ENCODE results near the gene RNF169. TPM values are rescaled to one million over a fixed set of nuclear protein-coding genes. Genes with fewer than 3 reads are reported as not detected.
"Not testable (repeated sequence)": the region's sequence is repeated elsewhere in the genome, so short reads cannot be mapped to it uniquely, and the experiment has no call there.

Gene RNF169
- total RNA-seq, 1 donor from 2014 or later, result 4.6 TPM

DNA sequence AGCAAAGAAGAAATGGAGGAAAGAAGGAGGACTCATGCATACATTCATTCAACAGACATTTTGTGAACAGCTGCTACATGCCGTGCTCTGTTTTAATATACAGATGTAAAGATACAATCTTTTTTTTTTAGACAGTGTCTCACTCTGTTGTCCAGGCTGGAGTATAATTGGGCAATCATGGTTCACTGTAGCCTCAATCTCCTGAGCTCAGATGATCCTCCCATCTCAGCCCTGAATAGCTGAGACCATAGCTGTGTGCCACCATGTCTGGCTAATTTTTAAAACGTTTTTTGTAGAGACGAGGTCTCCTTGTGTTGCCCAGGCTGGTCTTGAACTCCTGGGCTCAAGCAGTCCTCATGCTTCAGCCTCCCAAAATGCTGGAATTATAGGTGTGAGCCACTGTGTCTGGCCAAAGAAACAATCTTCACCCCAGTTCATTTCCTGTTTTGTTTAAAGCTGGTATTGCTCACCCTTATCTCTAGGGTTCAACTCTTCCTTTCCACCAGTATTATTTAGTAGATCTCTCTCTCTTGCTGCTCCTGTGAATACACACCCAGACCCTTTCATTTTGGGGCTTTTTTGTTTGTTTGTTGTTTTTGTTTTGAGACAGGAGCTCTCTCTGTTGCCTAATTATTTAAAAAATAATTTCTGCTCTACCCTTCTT is 69.8 kb downstream of the RNF169 start:
- no peak for ATAC-seq
- DNase-seq (ENCODE audit: low spot score), result no peak

DNA sequence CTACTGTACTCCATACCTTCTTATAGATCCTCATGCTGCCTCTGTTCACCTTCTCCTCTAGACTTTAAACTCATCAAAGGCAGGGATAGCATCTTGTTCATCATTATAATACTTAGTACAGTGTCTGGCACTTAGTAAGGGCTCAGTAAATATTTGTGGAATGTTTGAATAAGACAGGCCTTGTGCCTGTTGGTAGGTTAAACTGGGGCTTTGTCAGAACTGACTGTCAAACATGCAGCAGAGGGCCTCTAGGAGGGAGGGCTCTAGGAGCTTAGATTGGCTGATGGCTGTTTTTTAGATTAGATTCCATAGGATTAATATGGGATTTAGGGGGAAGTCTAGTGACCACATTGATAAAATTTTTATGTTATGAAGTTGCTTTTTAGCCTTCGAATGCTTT is 70.8 kb downstream of the RNF169 start:
- DNase-seq (ENCODE audit: low spot score) (no peak), ATAC-seq (no peak)

DNA sequence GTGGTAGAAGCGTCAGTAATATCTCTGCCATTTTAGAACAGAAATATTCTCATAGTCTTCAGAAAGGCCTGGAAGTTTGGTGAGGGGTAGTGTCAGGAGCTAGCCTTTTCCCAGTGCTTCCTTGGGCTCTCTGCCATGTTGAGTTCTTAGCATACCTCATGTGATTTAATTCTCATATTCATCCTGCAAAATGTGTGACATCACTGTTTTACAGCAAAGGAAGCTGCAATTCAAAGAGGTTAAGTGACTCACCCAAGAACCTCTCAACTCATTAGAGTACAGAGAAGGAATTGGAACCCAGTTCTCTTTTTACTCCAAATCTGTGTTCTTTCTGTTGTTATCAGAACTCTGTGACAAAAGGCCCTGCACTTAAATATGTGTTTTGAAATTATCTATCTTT is 72.1 kb downstream of the RNF169 start:
- ATAC-seq (no peak), DNase-seq (ENCODE audit: low spot score) (no peak)

DNA sequence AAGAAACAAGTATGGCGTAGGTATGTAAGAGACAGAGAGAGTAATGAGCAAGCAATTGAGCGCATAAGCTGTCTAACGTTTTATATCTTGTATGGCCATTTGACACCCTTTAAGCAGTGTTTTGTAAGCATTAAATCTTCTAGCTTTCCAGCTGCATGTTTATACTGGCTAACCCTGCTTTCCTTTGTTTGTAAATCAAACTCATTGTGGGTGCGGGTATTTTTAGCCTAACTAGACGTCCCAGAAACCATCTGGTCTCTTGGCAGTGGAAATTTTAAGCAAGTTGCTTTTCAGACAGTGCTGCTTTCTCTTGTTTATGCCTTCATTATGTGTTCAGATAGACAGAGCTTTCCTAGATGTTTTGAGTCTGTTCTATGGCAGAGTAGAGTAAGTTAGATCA is 73.5 kb downstream of the RNF169 start:
- DNase-seq (ENCODE audit: low spot score) (no peak), ATAC-seq (peak; percentile 68)

GRCh38 chr11:74824285-74824982 is 75.8 kb downstream of the RNF169 start:
- DNase-seq (ENCODE audit: low spot score), result no peak
- ATAC-seq, result no peak

- not testable (repeated sequence) for DNase-seq (ENCODE audit: low spot score); ATAC-seq
These were observed 76.9 kb downstream of the RNF169 start for GRCh38 chr11:74825596-74825995.

DNA sequence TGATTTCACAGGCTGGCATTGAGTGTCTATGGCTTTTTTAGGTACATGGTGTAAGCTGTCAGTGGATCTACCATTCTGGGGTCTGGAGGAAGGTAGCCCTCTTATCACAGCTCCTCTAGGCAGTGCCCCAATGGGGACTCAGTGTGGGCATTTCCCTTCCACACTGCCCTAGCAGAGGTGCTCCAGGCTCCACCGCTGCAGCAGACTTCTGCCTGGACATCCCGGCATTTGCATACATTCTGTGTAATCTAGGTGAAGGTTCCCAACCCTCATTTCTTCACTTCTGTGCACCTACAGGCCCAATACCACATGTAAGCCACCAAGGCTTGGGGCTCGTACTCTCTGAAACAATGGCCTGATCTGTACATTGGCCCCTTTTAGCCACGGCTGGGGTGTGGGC is 78.3 kb downstream of the RNF169 start:
- ATAC-seq (no peak), DNase-seq (ENCODE audit: low spot score) (no peak)

DNA sequence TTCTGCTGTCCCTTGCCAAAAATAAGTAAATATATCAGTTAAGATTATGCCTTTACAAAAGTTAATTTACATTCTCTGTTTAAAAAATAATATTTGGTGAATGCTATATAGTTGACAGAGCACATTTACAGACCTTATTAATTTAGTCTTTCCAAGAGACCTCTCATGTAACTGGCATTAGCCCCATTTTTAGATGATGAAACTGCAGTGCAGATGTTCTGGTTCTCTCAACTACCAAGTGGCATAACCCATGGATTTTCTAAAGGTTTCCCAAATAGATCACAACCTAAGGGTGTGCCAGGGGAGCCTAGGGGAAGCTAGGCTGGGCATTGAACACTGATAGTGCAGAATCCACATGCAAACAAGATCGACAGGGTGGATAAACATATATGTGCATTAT is 88.5 kb downstream of the RNF169 start:
- ATAC-seq (no peak), DNase-seq (ENCODE audit: low spot score) (no peak)

DNA sequence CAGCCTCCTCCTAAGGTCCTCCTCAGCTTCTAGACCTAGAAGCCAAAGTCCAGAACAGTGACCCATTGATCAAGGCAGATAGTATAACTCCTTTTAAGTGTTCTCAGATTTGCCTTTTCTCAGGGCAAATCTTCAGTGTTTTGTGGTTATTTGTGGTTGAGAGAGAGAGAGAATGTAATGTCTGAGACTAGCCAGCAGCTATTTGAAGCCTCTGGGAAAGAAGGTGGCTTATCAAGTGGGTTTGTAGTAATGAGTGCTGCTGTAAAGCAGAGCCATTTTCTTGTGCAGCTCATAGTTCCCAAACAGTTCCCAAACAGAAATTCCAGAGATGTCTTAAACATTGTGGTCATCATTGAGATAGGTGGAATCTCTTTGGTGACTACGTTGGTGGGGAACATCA is 89.5 kb downstream of the RNF169 start:
- DNase-seq (ENCODE audit: low spot score) (no peak), ATAC-seq (no peak)

DNA sequence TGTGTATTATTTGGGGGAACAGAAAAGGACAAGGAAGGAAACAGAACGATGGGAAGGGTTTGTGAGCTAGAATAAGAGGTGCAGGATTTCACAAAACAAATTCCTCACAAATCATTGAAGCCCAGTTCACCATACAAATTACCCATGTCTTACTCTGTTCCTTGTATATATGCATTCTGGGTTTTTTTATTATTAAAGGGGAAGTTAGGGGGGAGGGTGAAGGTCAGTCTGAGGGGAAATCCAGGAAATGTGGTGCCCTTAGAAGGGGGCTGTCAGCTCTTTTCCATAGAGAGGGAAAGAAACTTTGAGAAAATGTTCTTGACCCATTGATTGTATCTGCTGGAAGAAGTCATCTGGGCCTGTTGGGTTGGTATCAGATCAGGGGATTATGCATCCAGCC is 90.8 kb downstream of the RNF169 start:
- no peak for ATAC-seq
- DNase-seq (ENCODE audit: low spot score), result no peak

DNA sequence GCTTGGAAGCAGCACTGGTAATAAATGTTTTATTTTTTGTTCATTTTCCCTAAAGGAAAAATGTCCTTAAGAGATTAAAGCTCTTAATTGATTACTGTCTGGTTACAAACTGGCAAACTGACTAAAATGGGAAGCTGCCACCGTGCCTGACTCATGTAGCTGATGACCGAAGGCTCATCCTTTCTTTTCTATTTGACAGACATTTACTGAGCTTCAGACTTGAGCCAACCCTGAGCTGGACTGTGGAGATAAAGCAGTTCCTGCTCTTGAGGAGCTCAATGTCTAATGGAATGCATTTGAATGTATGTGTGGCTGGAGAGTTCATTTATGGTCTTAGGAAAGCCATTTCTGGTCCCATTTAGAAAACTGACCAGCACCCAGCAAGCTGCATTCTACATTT is 91.3 kb downstream of the RNF169 start:
- ATAC-seq (no peak), DNase-seq (ENCODE audit: low spot score) (no peak)

DNA sequence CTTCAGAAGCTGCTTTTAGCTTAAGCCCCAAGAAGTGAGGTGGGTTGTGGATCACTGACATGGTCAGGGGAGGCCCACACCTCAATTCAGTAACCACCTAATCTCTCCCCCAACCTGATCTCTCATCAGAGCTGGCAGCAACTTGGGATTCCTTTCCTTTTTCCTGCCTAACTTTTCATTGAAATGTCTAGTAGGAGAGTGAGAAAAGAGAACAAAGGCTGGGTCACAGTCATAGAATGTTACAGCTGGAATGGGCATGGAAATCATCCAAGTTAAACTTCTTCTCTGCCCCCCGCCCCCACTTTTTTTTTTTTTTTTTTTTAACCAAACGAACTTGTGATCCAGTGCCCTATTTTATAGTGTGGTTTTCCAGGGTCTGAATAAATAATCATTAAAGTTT is 91.8 kb downstream of the RNF169 start:
- DNase-seq (ENCODE audit: low spot score), result no peak
- ATAC-seq, result no peak

GRCh38 chr11:74842967-74843366 is 94.3 kb downstream of the RNF169 start:
- no peak for DNase-seq (ENCODE audit: low spot score)
- ATAC-seq, result peak; percentile 9

DNA sequence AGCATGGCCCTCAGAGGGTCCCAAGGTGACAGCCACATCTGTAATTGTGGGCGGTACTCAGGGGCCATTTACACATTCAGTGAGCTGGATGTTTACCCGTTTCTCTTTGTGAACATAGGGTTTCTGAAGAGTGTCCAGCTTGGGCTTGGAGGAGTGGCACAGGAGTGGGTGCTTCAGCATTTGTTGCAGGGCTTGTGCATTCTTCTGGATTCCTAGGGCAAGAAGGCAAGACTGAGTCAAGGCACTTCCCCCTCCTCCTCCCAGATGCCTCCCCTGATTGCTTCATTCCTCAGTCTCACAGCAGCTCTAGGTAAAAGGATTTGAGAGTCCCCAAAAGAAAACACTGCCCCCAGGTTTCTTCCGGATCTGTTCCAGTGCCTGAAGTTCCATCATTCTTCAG is 95.4 kb downstream of the RNF169 start:
- ATAC-seq (no peak), DNase-seq (ENCODE audit: low spot score) (no peak)

DNA sequence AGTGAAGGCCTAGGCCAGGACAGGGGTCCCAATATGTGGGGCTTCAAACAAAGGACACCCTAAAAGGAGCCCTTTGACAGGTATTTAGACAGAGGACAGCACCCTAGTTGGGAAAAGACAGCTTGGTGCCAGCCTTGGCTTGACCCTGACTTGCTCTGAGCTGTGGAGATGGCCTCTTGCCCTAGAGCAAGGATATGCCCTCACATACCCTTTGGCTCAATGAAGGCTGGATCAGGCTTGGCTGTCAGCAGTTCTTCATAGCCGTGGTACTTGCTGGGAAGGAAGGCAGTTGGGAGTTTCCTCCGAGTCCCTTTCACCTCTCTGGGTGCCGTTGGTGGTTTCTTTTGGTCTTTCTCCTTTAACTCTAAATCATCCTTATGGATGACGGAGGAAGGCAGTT is 96.2 kb downstream of the RNF169 start:
- no peak for DNase-seq (ENCODE audit: low spot score)
- ATAC-seq, result peak; percentile 44

- no peak for ATAC-seq
- DNase-seq (ENCODE audit: low spot score), result no peak
These were observed 97.4 kb downstream of the RNF169 start for GRCh38 chr11:74845978-74846517.

DNA sequence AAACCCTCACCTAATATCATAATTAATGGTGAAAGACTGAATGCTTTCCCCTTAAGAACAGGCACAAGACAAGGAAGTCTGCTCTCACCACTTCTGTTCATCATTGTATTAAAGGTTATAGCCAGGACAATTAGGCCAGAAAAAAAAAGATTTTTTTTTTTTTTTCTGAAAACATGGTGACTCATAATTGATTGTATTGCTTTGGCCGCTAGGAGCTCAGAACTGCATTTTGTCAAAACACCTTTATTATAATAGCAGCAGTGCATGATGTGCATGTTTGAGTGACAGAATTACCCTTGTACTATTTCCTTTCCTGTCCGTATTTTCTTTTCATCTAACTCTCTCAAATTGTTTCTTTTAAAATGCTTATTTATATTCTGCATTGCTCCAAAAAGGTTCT is 98.1 kb downstream of the RNF169 start:
- no peak for DNase-seq (ENCODE audit: low spot score)
- ATAC-seq, result no peak

GRCh38 chr11:74847395-74847794 is 98.7 kb downstream of the RNF169 start:
- ATAC-seq (no peak), DNase-seq (ENCODE audit: low spot score) (no peak)

GRCh38 chr11:74847895-74848294 is 99.2 kb downstream of the RNF169 start:
- no peak for ATAC-seq
- DNase-seq (ENCODE audit: low spot score), result no peak

DNA sequence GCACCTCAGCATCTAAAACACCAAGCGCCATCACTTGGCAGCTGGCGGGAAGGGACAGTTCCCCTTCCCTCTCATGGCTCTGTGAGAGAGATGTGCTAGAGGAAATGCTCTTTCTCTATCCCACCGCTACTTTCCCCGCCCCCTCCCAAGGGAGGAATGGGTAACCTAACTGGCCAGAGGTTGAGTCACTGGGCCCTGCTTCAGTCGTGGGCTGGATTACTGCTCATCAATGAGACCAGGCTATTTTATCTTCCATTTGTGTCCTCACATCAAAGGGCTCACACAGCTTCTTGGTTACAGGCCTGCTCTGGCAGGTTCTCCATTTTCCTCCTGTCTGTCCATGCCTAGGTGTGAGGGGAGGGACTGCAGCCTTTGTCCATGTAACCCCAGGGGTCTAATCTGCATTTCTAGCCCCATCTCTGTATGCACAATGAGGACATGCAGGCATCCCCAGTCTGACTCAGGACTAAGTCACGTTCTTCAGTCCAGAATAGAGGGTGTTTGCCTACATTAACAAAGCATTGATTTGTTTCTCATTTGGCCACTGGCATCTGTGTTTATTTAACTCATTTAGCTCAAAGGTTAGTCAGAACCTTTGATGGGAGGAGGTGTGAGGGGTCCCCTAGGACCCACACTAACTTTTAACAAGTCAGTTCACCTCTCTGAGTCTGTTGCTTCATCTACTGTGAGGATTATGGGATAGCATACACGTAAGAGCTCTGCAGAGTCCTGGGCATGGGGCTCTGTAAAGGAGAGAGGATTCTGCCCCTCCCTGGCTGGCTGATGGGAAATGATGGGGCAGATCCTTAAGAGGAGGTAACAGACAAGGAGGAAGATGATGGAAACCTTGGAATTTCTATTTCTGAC is 101.1 kb downstream of the RNF169 start:
- peak; percentile 27 for ATAC-seq

DNA sequence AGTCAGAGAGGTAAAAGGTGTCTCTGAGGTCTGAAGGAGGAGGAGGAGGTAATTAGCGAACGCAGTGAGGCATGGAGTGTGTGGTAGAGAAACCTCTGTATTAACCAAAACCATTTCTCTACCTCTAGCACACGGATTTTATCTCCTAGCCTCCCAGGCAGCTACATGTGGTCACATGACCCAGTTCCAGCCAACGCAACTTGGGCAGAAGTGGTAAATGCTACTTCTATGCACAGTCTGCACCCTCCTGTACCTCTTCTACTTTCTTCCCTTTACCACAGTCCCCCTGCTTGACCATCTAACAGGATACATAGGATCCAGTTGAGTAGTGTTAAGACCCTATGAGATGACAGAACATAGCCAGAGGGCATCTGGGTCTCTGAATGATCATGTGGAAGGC is 104.6 kb downstream of the RNF169 start:
- ATAC-seq (no peak), DNase-seq (ENCODE audit: low spot score) (no peak)

More for the DNA sequence above, 101.1 kb downstream of the RNF169 start:
- no peak for DNase-seq (ENCODE audit: low spot score)

DNA sequence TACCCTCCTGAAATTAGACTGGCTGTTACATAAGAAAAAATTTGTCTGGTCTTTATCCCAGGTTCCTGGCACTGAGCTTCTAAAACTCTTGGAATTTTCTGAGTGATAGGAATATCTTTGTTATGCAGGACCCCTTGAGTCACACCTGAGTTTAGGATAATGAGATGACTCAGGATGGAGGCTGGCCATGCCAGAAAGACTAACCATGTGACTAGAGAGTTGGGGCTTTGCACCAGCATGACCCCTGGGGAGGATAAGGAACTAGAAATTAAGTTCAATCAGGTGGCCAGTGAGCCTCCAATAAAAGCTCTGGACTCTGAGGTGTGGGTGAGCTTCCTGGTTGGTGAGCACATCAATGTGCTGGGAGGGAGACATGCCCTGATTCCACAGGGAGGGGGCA is 112.1 kb downstream of the RNF169 start:
- DNase-seq (ENCODE audit: low spot score) (no peak), ATAC-seq (no peak)

All from left lobe of liver (tissue), 2 donors.